T-helper 17 cell (primary cell): ENCODE measurements around the gene LCN12. TPM values are rescaled to one million over a fixed set of nuclear protein-coding genes. Genes with fewer than 3 reads are reported as not detected.

Source experiments
- ATAC-seq: fragments of 150-1000 bp; cut with Tn5 transposase; 2 replicates; pipeline ENCODE4 v1.10.0; 2021; ENCODE audit warnings: mild to moderate bottlenecking, moderate library complexity
- DNase-seq, 3 donors: peaks; one replicate each; pipeline versions ENCODE4 v3.0.0 to v3.0.0-alpha.2; 2020 to 2021
- H3K9me3 ChIP-seq: one replicate; pipeline ENCODE4 v1.7.0; 2013; ENCODE audit warnings: low read length, mild to moderate bottlenecking; ENCODE audit not compliant: control insufficient read depth, poor library complexity, severe bottlenecking
- H3K27ac Mint-ChIP-seq: one replicate; pipeline ENCODE4 v1.8.0; 2022; ENCODE audit warnings: mild to moderate bottlenecking, moderate library complexity, mixed read lengths
- H3K27me3 Mint-ChIP-seq: one replicate; pipeline ENCODE4 v1.8.0; 2022; ENCODE audit warnings: mixed read lengths
- H3K36me3 Mint-ChIP-seq: one replicate; pipeline ENCODE4 v1.8.0; 2022; ENCODE audit warnings: low read depth, mixed read lengths
- H3K4me1 Mint-ChIP-seq: one replicate; pipeline ENCODE4 v1.8.0; 2022; ENCODE audit warnings: mild to moderate bottlenecking, mixed read lengths
- H3K4me3 Mint-ChIP-seq: one replicate; pipeline ENCODE4 v1.8.0; 2022; ENCODE audit warnings: mild to moderate bottlenecking, moderate library complexity, mixed read lengths
- total RNA-seq, 4 donors: library from RNA in 2 of 4; stranded (reverse) in 2 of 4; gene quantifications; one replicate each; pipeline ENCODE4 v1.2.3 and lab custom pipeline; 2022 to 2026

LCN12 gene
- total RNA-seq (1 to 10 TPM; 2.6 to 4.2 TPM), total RNA-seq (lab: John Stamatoyannopoulos, UW) (0.35 to 0.38 reads per million in 2 donors)

GRCh38 chr9:136951541-136952320, at the start of gene LCN12:
LCN12 (plus strand) TSS chr9:136952273; CDS start chr9:136952328, 55 bp downstream.
- Mint-ChIP-seq H3K4me3 (no peak within 1 kb of the TSS), H3K27me3 (no peaks in the 10 kb centered on the region), H3K36me3 (no peaks in the 10 kb centered on the region), H3K27ac (peak within 1 kb of the TSS; percentile 60), H3K4me1 (peaks cover 9% of the 10 kb centered on the region)
- no peaks in the 10 kb centered on the region for H3K9me3 ChIP-seq
- DNase-seq = peak in 1 of 3 donors; percentile 7
- no peak for ATAC-seq

- no peaks in the 10 kb centered on the region for H3K9me3 ChIP-seq
- peak; percentile 14 for ATAC-seq
- H3K27ac Mint-ChIP-seq = peak overlapping the region; percentile 97
- peak overlapping the region; percentile 45 for H3K4me3 Mint-ChIP-seq
- no peak for DNase-seq
- peaks cover 33% of the 10 kb centered on the region for H3K4me1 Mint-ChIP-seq
- no peaks in the 10 kb centered on the region for H3K36me3 Mint-ChIP-seq
- no peaks in the 10 kb centered on the region for H3K27me3 Mint-ChIP-seq
These were observed 49.0 kb upstream of the LCN12 start for GRCh38 chr9:136903041-136903554.

- Mint-ChIP-seq H3K4me1 (peaks cover 29% of the 10 kb centered on the region), H3K36me3 (no peaks in the 10 kb centered on the region), H3K27me3 (no peaks in the 10 kb centered on the region), H3K4me3 (no peak overlapping the region), H3K27ac (peak overlapping the region; percentile 97)
- H3K9me3 ChIP-seq = no peaks in the 10 kb centered on the region
- ATAC-seq (no peak), DNase-seq (no peak)
These were observed 45.8 kb upstream of the LCN12 start for GRCh38 chr9:136906266-136906665.

GRCh38 chr9:136907011-136907914, 44.8 kb upstream of the LCN12 start:
- H3K27me3 Mint-ChIP-seq = no peaks in the 10 kb centered on the region
- H3K27ac Mint-ChIP-seq = peak overlapping the region; percentile 97
- peaks cover 25% of the 10 kb centered on the region for H3K4me1 Mint-ChIP-seq
- H3K36me3 Mint-ChIP-seq = no peaks in the 10 kb centered on the region
- DNase-seq = no peak
- no peaks in the 10 kb centered on the region for H3K9me3 ChIP-seq
- no peak overlapping the region for H3K4me3 Mint-ChIP-seq
- ATAC-seq = no peak

- no peak for ATAC-seq
- Mint-ChIP-seq H3K27ac (peak overlapping the region; percentile 27), H3K27me3 (no peaks in the 10 kb centered on the region), H3K4me3 (no peak overlapping the region), H3K36me3 (no peaks in the 10 kb centered on the region), H3K4me1 (peaks cover 14% of the 10 kb centered on the region)
- no peak for DNase-seq
- no peaks in the 10 kb centered on the region for H3K9me3 ChIP-seq
These were observed 41.7 kb upstream of the LCN12 start for GRCh38 chr9:136910197-136910900.

- H3K27me3 Mint-ChIP-seq = no peaks in the 10 kb centered on the region
- no peaks in the 10 kb centered on the region for H3K9me3 ChIP-seq
- no peak overlapping the region for H3K4me3 Mint-ChIP-seq
- peak overlapping the region; percentile 27 for H3K27ac Mint-ChIP-seq
- ATAC-seq = no peak
- H3K36me3 Mint-ChIP-seq = no peaks in the 10 kb centered on the region
- peaks cover 13% of the 10 kb centered on the region for H3K4me1 Mint-ChIP-seq
- no peak for DNase-seq
These were observed 41.2 kb upstream of the LCN12 start for GRCh38 chr9:136910901-136911245.

GRCh38 chr9:136913701-136914438, 38.2 kb upstream of the LCN12 start:
- Mint-ChIP-seq H3K27ac (no peak overlapping the region), H3K4me3 (no peak overlapping the region), H3K36me3 (peaks cover 5% of the 10 kb centered on the region), H3K4me1 (peaks cover 7% of the 10 kb centered on the region), H3K27me3 (no peaks in the 10 kb centered on the region)
- no peak for DNase-seq
- no peaks in the 10 kb centered on the region for H3K9me3 ChIP-seq
- ATAC-seq = no peak

- Mint-ChIP-seq H3K4me1 (peaks cover 7% of the 10 kb centered on the region), H3K27me3 (no peaks in the 10 kb centered on the region), H3K36me3 (peaks cover 5% of the 10 kb centered on the region), H3K4me3 (no peak overlapping the region), H3K27ac (no peak overlapping the region)
- ATAC-seq (no peak), DNase-seq (no peak)
- no peaks in the 10 kb centered on the region for H3K9me3 ChIP-seq
These were observed 36.3 kb upstream of the LCN12 start for GRCh38 chr9:136915632-136916329.

- no peaks in the 10 kb centered on the region for H3K27me3 Mint-ChIP-seq
- no peak for ATAC-seq
- H3K27ac Mint-ChIP-seq = peak overlapping the region; percentile 67
These were observed 35.5 kb upstream of the LCN12 start for GRCh38 chr9:136916330-136917184.

GRCh38 chr9:136917902-136918301, 34.2 kb upstream of the LCN12 start:
- no peak for DNase-seq
- Mint-ChIP-seq H3K27ac (peak overlapping the region; percentile 14), H3K36me3 (peaks cover 5% of the 10 kb centered on the region), H3K27me3 (no peaks in the 10 kb centered on the region), H3K4me3 (no peak overlapping the region), H3K4me1 (peaks cover 7% of the 10 kb centered on the region)
- H3K9me3 ChIP-seq = no peaks in the 10 kb centered on the region
- no peak for ATAC-seq

More at GRCh38 chr9:136916330-136917184, 35.5 kb upstream of the LCN12 start:
- no peak for DNase-seq
- H3K9me3 ChIP-seq = no peaks in the 10 kb centered on the region
- Mint-ChIP-seq H3K4me1 (peaks cover 7% of the 10 kb centered on the region), H3K4me3 (no peak overlapping the region), H3K36me3 (peaks cover 5% of the 10 kb centered on the region)

GRCh38 chr9:136920069-136920468, 32.0 kb upstream of the LCN12 start:
- H3K4me1 Mint-ChIP-seq = peaks cover 8% of the 10 kb centered on the region
- no peaks in the 10 kb centered on the region for H3K27me3 Mint-ChIP-seq
- peaks cover 5% of the 10 kb centered on the region for H3K36me3 Mint-ChIP-seq
- H3K27ac Mint-ChIP-seq = peak overlapping the region; percentile 81
- H3K9me3 ChIP-seq = no peaks in the 10 kb centered on the region
- DNase-seq = no peak
- ATAC-seq = no peak
- no peak overlapping the region for H3K4me3 Mint-ChIP-seq
